GM18508 (cell line): ENCODE measurements around the gene FBXO39.
"Not testable (repeated sequence)": the region's sequence is repeated elsewhere in the genome, so short reads cannot be mapped to it uniquely, and the experiment has no call there.

Experiments
- ATAC-seq: cut with Tn5 transposase; IDR thresholded peaks from one replicate; pipeline ENCODE4 v1.9.1; 2021; ENCODE audit warnings: moderate number of reproducible peaks; ENCODE audit not compliant: insufficient read depth, unreplicated experiment

Gene FBXO39

DNA sequence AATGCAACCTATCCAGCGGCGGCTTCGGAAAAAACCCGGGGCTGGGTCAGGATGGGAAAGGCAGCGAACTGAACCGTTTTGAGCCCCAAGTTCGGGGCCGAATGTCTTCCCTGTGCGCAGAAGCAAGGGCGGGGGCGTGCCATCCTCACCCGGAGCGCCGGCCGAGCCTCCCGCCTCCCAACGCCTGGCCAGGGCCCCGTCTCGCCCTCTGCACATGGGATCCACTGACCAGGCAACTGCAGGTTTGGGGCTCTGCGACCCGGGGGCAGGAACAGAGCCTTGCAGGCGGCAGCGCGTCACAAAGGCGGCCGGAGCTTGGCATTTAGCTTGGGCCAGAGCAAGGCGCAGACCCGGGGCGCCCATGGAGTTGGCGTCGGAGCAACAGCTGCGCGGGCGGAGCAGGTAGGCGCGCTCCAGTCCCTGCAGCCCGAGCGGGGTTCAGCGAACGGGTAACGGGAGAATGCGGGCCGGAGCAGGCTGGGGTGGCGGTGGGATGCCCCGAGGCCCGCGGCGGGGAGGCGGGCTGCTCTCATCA lies at the start of gene FBXO39:
TSS of gene FBXO39 (plus strand) at position 345 of the 535 bp plus-strand sequence. CDS start 3,654 bp downstream, outside the sequence.
- ATAC-seq = no peak

DNA sequence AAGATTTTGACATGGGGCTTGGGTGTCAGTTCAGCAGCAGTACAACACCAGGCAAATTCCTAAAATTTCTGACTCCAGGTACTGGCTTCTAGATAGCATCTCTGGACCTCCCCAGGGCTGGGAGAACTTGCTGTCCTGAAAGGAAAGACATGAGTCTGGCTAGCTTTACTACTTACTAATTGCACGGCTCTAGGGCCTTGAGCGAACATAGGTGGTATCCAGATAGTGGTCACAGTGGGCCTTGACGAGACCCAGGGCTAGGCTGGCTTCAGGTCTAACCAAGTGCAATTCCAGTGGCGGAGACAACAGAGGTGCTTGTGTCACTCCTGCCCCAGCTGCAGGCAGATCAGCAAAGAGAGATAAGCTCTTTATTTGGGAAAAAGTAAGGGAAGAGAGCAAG lies 46.5 kb upstream of the FBXO39 start:
- no peak for ATAC-seq

DNA sequence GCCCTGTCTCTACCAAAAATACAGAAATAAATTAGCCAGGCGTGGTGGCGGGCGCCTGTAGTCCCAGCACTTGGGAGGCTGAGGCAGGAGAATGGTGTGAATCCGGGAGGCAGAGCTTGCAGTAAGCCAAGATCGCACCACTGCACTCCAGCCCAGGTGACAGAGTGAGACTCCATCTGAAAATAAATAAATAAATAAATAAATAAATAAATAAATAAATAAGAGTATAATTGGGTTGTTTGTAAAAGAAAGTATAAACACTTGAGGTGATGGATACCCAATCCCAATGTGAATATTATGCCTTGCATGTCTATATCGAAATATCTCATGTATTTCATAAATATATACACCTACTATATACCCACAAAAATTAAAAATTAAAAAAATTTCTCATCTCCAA lies 29.4 kb upstream of the FBXO39 start:
- ATAC-seq = not testable (repeated sequence)

DNA sequence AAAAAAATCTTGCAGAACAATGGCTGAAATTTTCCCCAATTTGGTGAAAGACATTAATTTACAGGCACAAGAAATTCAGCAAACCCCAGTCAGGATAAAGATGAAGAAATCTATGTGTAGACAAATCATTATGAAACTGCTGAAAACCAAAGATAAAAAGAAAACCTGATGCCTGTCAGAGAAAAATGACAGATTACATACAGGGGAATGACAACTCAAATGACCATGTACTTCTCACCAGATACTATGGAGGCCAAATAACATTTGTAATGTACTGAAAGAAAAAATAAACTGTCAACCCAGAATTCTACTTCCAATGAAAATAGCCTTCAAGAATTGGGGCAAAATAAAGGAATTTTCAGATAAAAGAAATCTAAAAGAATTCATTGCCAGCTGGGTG lies 27.4 kb upstream of the FBXO39 start:
- no peak for ATAC-seq

DNA sequence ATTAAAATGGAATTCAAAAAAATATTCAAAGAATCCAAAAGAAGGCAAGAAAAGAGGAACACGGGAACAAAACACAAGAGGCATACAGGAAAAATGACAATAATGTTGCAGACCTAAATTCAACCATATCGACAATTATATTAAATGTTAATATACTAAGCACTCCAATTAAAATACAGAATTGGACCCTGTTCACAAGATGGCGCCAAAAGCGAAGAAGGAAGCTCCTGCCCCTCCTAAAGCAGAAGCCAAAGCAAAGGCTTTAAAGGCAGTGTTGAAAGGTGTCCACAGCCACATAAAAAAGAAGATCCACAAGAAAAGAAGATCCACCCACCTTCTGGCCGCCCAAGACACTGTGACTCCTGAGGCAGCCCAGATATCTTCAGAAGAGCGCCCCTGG lies 26.5 kb upstream of the FBXO39 start:
- no peak for ATAC-seq

DNA sequence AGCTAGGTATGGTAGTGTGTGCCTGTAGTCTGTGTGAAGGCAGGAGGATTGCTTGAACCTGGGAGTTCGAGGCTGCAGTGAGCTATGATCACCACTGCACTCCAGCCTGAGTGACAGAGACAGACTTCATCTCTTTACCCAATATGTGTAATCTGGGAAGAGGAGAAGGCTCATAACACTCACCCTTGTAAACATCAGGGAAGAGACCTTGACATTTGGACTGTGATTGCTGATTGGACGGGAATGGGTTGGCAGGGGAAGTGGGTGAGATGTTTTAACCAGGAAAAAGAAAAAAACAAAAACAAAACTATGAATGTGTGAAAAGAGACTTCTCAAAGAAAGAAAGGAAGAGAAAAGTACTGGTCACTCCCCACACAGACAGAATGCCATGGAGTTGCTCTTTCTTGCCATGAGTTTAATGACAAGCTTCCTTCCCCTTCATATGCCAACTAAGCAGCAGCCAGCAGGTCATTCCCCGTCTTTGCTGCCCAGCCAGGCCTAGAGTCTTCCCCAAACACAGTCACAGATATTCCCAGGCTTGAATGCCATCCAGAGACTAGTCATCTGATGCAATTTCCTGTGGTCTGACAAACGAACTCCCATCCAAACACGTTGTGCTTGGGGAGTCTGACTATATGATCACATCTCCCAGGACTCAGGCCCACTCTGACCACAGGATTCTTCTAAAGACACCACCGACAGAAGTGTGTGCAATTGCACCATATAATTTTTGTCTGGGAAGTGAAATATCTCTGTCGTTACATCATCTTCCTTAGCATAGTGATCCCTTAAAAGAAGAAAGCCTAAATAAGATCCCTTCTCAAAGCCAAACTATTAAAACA lies 23.7 kb upstream of the FBXO39 start:
- ATAC-seq = no peak

DNA sequence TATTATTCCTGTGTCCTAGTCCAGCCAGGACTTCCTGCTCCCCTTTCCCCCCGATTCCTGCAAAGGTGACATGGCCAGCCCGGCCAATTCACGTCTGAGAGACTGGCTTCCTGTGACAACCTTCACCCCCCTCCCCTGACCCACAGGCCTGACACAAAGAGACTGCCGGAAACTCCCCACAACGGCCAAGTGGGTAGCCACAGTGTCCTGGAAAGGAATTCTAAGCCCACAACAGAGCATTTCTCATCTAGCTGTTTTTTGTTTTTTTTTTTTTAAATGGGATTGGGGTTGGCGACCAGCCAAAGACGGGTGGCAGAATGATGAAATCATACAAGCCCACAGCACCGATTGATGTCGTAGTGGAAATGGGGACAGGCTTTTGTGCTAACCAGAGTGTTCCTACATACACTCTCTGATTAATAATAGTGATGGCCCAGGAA lies 23.0 kb upstream of the FBXO39 start:
- ATAC-seq = no peak

DNA sequence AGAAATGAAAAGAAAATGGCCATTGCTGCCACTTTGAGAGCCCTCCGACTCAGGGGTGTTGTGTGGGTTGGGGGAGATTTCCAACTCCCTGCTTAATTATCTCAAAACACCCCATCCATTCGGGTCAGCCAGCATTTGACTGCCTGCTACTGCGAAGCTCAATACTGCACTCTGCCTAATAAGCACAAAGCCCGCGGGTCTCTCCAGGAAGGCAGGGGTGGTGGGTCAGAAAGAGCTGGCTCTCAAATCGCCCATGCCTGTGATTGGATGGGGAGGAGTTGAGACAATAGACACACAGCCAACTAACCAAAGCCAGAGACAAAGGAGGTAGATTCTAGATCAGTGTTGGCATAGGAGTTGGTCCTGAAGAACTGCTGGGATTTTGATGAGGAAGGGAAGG lies 22.5 kb upstream of the FBXO39 start:
- no peak for ATAC-seq

DNA sequence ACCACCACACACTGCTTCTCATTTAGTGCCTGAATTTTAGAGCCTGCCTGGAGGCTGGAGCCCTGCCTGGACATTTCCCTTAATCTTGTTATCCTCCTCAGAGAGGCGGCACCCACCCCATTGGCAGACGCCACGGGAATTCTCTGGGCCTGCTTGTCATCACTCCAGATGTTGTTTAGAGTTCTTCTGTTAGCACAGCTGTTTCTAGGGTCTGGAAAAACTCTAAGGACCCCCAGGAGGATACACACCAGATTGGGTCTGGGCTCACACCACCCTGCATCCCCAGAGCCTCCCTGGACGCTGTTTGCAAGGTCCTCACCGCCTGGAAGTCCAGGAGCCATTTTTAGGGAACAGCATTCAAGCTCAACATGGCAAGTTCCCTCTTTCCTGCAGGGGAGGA lies 20.7 kb upstream of the FBXO39 start:
- ATAC-seq = no peak

DNA sequence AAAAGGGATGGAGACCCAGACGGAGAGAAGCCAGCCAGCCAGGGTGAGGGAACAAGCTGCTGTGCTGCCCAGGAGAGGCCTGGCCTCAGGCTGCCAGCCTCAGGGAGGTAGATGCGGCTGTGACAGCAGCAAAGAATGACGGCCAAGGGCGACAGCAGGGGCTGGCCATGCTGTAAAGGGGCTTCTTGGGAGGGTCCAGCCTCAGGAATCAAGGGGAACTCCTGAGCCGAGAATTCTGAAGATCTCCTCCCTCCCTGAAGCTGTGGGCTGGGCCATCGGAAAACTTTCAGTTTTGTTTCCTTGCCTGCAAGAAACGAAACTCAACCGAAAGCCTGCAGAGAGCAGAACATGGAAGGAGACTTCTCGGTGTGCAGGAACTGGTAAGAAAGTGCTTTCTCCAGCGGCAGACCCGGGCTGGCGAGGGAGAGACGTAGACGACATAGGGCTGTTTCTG lies 20.3 kb upstream of the FBXO39 start, which contains the start of gene XAF1:
TSS of gene XAF1 (plus strand) at position 316 of the 454 bp plus-strand sequence. CDS start at position 349, 33 bp downstream.
- no peak for ATAC-seq

DNA sequence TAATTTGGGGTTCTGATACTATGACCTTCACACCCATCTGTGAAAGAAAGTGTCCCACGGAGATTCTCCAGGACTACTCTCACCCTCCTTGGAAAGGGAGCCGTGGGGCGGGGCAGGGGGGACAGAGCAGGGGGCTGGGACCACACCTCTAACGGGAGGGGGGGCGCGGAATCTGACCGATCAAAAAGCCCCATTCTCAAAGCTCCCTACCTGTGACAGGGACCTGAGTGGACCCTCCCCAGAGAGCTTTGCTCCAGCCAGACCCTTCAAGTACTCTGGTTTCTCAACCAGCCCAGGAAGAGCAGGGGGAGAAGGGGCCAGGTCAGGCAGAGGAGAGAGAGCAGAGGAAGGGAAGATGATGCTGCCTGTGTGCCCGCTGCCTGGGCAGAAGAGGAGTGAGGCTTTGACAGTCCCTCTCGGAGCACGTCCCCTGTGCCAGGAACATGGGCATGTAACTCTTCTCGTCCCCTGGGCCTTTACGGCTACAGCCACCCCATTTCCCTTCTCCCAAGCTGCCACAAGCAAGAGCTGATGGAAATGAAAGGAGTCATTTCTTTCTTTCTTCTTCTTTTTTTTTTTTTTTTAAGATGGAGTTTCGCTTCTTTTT lies 19.5 kb upstream of the FBXO39 start:
- ATAC-seq = no peak

DNA sequence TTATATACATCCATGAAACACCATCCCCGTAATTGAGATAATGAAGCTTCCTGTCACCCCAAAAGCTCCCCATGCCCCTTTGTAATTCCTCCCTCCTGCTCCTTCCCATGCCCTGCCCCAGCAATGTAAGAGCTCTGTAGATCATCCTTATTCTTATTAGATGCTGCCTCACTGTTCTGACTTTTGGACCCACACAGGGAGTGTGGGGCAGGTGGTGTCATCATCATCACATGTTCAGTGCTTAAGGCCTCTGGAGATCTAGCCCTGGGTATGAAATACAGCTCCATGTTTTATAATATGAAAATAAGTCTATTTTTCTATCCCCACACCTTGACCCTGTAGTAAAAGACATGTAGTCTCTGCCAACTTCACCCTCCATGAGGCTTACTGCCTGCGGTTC lies 18.3 kb upstream of the FBXO39 start:
- no peak for ATAC-seq

DNA sequence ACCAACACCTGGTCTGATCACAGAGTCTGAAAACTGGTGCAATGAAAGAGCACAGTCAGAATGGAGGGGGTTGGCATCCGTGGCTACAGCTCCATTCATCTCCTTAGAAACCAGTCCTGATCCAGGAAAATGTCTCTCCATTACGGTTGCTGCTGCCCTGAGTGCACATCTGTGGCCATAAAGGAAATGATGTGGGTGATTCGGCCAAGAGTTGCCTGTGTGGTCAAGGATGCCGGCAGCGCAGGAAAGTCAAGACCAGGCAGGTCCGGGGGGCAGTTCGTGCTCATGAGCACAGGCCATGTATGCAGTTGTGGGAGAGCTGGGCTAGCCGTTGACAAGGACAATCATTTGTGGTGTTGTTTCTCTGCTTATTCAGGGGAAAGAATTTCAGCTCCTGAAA lies 14.2 kb upstream of the FBXO39 start:
- no peak for ATAC-seq

DNA sequence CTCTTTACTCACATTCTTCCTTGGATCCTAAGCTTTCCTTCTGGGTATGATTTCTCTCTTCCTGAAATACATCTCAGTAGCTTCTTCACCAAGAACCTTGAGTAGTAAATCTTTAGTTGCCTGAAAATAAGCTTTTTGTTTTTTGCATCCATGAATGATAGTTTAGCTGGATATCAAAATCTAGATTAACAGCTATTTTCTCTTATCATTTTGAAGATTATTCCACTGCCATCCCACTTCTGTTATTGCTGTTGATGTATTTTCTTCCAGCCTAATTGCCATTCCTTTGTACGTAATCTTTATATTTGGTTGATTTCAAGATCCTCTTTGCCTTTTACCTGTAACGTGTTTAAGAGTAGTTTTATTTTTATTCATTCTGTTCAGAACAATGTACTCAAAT lies 7.6 kb upstream of the FBXO39 start:
- no peak for ATAC-seq

DNA sequence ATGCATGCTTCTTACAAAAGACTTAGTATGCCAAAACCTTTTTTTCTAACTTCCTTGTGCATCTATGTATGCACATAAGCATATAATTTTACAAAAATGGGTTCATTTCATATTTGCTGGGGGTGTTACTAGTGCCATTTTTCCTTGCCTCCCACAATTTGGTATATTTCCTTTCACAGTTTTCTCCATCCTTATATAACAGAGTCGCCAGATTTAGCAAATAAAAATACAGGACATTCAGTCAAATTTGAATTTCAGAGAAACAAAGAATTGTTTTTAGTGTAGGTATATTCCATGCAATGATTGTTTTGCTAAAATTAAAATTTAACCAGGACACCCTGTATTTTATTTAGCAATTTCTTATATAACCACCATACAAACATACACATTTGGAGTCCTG lies 4.0 kb upstream of the FBXO39 start:
- ATAC-seq = no peak

DNA sequence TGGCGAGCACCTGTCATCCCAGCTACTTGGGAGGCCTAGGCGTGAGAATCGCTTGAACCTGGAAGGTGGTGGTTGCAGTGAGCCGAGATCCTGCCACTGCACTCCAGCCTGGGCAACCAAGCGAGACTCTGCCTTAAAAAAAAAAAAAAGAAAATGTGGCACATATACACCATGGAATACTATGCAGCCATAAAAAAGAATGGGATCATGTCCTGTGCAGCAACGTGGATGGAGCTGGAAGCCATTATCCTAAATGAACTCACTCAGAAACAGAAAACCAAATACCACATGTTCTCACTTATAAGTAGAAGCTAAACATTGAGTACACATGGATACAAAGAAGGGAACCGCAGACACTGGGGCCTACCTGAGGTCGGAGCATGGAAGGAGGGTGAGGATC lies 1.1 kb upstream of the FBXO39 start:
- ATAC-seq = not testable (repeated sequence)

DNA sequence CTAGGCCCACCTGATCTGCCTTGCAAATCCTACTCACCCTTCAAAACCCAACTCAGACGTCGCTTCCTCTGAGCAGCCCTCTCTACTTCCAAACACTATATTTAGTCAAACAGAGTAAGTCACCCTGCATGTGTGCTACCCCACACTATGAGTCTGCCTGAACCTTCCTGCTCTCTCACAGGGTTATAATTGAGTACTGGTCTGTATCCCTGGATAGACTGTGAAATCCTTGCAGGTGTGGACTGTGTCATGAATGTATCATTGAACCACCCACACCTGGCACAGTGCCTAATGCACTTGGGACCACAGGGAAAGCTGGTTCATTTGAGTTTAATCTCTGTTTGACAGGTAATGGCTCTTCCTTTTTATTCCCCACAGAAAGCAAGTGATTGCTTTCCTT lies 3.4 kb downstream of the FBXO39 start:
- no peak for ATAC-seq

DNA sequence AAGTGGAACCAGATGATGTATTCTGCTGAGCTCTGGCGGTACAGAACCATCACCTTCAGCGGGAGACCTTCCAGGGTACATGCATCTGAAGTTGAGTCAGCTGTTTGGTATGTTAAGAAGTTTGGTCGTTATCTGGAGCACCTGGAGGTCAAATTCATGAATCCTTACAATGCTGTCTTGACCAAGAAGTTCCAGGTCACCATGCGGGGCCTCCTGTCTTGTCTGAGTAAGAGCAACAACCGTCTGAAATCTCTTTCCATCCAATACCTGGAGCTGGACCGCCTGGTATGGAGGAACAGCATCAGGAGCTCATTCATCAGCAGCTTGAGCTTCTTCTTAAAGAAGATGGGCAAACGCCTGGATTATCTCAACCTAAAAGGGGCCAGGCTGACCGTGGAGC lies 4.0 kb downstream of the FBXO39 start:
- no peak for ATAC-seq

DNA sequence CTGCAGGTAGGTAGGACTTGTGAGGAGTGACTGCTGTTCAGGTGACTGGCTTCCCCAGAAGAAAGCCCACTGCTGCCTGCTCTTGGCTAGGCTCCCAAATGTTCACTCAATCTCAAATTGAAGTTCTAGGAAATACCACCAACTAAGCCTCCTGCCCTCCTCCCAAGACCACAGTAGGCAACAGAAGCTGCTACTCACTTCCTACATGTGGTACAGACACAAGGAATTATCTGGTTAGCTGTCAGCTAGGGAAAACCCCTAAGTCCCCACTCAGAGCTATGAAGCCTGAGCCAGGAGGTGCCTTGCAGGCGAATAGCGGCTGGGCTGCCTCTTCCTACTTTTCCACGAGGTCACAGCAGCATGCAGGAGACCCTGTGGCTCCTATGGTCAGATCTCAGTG lies 4.9 kb downstream of the FBXO39 start:
- ATAC-seq = no peak

DNA sequence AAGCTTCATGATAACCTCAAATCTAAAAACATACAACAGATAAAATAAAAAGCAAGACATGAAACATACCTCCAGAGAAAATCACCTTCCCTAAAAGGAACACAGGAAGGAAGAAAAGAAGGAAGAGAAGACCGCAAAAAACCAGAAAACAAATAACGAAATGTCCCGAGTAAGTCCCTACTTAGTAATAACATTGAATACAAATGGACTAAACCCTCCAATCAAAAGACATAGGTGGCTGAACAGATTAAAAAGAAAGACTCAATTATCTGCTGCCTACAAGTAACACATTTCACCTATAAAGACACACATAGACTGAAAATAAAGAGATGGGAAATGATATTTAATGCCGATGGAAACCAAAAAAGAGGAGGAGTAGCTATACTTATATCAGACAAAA lies 6.2 kb downstream of the FBXO39 start:
- ATAC-seq = no peak

DNA sequence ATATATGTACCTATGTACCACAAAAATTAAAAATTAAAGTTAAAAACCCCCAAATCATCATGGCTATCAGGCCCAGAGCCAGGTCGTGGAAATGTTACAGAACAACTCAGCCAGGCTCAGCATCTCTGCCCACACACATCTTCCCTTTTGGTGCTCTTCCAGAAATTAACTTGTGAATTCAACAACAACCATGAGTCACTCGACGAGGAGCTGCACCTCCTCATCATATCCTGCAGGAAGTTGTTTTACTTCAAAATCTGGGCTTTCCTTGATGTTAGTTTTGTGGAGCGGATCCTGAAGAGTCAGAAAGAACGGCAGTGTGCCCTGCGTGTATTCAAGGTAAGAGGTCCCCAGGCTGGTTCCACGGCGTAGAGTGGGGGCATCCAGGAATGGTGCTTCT lies 10.6 kb downstream of the FBXO39 start:
- ATAC-seq = no peak
